AG04450 (cell line): ENCODE measurements around the gene SRP19. TPM values are rescaled to one million over a fixed set of nuclear protein-coding genes. Genes with fewer than 3 reads are reported as not detected.

Source experiments
- CTCF ChIA-PET: fragments of 300-600, 350-600 bp; formaldehyde crosslinking; extraction: SDS; loops from one replicate; lab custom pipeline; 2022; ENCODE audit warnings: antibody characterized with exemption, inconsistent platforms; lab: Charles Lee
- POLR2A ChIA-PET: fragments of 350-600 bp; formaldehyde crosslinking; extraction: SDS; loops from one replicate; lab custom pipeline; 2021; ENCODE audit warnings: antibody characterized with exemption, inconsistent platforms; lab: Yijun Ruan, JAX
- DNase-seq: peaks from one replicate; pipeline ENCODE4 v3.0.0-alpha.2; 2011; ENCODE audit warnings: low read depth, low spot score
- H3K27ac ChIP-seq: one replicate; pipeline ENCODE4 v1.5.1; 2012; ENCODE audit warnings: low read depth, low read length, control low read depth
- H3K27me3 ChIP-seq: one replicate; pipeline ENCODE4 v1.6.0; 2012; ENCODE audit warnings: low read length; ENCODE audit not compliant: control insufficient read depth, insufficient read depth
- H3K4me3 ChIP-seq: 2 replicates; pipeline ENCODE4 v1.5.1; 2011; ENCODE audit warnings: mild to moderate bottlenecking, low read depth, low read length, control low read depth
- H3K9me3 ChIP-seq: 2 replicates; pipeline ENCODE4 v1.5.1; 2012; ENCODE audit warnings: low read length; ENCODE audit not compliant: control insufficient read depth, insufficient read depth
- polyA plus RNA-seq: library from polyadenylated mRNA; depleted of rRNA; stranded (reverse); fragments of >200 nt; gene quantifications from 2 replicates; pipeline ENCODE4 v1.2.3, GENCODE V29; 2011
- TF ChIP-seq, protein P1 (sequence below): IDR thresholded peaks from 2 replicates; pipeline ENCODE4 v1.5.1; 2011; ENCODE audit warnings: low read depth, low read length, control low read depth, inconsistent platforms

SRP19 gene
- polyA plus RNA-seq, 1 experiment, result 149 TPM

DNA sequence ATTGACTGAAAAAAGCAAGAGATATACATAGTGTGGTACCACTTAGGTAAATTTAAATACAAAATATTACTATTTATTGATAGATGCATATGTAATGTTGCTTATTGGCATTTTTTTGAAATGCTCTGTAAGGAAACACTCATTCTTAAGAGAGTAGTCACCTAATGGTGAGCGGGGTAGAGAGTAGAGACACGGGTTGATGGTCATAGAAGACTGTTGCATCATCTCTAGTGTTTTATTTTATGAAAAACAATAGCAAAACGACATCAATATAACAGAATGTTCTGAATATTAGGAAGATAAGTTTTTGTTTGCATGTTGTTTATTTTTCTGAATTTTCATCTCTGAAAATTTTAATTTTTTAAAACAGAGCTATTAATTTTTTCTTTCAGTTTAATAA is 4.0 kb downstream of the SRP19 start:
- Histone ChIP-seq H3K27ac (no peak overlapping the region), H3K4me3 (no peak overlapping the region), H3K27me3 (no peaks in the 10 kb centered on the region), H3K9me3 (no peaks in the 10 kb centered on the region; the same call in 1 of the 2 replicates)
- DNase-seq, result no peak
- TF ChIP-seq, protein P1, sequence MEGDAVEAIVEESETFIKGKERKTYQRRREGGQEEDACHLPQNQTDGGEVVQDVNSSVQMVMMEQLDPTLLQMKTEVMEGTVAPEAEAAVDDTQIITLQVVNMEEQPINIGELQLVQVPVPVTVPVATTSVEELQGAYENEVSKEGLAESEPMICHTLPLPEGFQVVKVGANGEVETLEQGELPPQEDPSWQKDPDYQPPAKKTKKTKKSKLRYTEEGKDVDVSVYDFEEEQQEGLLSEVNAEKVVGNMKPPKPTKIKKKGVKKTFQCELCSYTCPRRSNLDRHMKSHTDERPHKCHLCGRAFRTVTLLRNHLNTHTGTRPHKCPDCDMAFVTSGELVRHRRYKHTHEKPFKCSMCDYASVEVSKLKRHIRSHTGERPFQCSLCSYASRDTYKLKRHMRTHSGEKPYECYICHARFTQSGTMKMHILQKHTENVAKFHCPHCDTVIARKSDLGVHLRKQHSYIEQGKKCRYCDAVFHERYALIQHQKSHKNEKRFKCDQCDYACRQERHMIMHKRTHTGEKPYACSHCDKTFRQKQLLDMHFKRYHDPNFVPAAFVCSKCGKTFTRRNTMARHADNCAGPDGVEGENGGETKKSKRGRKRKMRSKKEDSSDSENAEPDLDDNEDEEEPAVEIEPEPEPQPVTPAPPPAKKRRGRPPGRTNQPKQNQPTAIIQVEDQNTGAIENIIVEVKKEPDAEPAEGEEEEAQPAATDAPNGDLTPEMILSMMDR, result no peak
- POLR2A ChIA-PET, result no interaction called here
- CTCF ChIA-PET, result interaction anchor here (0.8 to 2.6 kb wide), 2 partner anchors 17 to 314 kb away, joined by 3 to 10 read pairs; no protein-coding TSS in a partner anchor

DNA sequence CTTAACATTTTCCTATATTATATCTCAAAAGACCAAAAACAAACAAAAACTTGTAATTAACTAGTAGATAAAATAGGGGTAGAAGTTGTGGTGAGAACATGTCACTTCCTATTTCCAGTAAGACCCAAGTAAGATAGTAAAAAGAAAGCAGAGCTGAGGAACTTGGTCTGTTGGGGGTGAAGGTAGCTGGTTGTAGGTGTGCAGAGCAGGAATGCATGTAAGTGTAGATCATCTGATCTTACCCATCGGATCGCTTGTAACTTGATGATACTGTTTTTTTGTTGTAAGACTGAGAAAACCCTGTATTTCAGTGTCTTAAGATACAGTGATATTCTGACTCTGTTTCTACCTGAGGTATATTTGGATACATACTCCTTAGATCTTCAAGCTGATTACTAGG is 5.7 kb downstream of the SRP19 start:
- Histone ChIP-seq H3K27me3 (no peaks in the 10 kb centered on the region), H3K27ac (no peak overlapping the region), H3K4me3 (no peak overlapping the region), H3K9me3 (no peaks in the 10 kb centered on the region)
- no peak for DNase-seq
- TF ChIP-seq, protein P1, result no peak
- POLR2A ChIA-PET, result no interaction called here
- CTCF ChIA-PET, result interaction anchor here (0.7 to 0.9 kb wide), 2 partner anchors 316 to 741 kb away, joined by 3 to 6 read pairs; no protein-coding TSS in a partner anchor

DNA sequence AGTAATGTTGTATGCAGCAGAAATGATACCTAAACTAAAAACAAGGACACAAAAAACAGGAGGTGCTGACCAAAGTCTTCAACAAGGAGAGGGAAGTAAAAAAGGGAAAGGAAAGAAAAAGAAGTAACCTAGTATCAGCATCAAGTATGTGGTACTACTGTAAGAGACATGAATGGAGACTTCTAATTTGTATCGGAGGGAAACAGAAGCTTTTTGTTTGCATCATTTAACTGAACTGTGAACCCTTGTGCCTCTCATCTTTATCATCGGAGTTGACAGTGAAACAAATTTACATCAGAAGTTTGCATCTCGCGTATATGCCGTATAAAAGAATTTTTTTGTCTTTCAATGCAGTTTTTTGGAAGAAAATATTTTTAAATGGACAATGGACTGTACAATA is 6.3 kb downstream of the SRP19 start:
- no peak overlapping the region for H3K27ac ChIP-seq
- ChIA-PET CTCF (interaction anchor here (0.9 kb wide), 1 partner anchor 316 kb away, joined by 3 read pairs; no protein-coding TSS in a partner anchor), POLR2A (no interaction called here)
- H3K9me3 ChIP-seq, result no peaks in the 10 kb centered on the region
- TF ChIP-seq, protein P1, result no peak
- H3K27me3 ChIP-seq, result no peaks in the 10 kb centered on the region
- no peak overlapping the region for H3K4me3 ChIP-seq
- no peak for DNase-seq

DNA sequence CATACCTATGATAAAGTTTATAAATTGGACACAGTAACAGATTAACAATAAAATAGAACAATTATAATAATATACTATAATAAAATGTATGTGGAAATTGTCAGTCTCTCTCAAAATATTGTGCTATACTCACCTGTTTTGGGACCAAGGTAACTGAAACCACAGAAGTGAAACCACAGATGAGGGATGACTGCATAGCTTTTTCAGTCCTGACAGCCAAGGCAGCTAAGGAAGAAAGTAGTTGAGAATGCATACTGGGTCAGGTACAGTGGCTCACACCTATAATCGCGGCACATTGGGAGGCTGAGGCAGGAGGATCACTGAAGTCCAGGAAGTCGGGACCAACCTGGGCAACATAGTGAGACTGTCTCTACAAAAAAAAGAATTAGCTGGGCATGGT is 8.9 kb downstream of the SRP19 start:
- CTCF ChIA-PET, result interaction anchor here (1.1 kb wide), 1 partner anchor 22 kb away, joined by 3 read pairs; no protein-coding TSS in a partner anchor
- Histone ChIP-seq H3K9me3 (no peaks in the 10 kb centered on the region), H3K27me3 (no peaks in the 10 kb centered on the region), H3K27ac (no peak overlapping the region), H3K4me3 (no peak overlapping the region)
- TF ChIP-seq, protein P1, result no peak
- POLR2A ChIA-PET, result interaction anchor here (1.3 kb wide), 1 partner anchor 9 kb away, joined by 4 read pairs; the partner anchor contains the start of gene SRP19
- no peak for DNase-seq

DNA sequence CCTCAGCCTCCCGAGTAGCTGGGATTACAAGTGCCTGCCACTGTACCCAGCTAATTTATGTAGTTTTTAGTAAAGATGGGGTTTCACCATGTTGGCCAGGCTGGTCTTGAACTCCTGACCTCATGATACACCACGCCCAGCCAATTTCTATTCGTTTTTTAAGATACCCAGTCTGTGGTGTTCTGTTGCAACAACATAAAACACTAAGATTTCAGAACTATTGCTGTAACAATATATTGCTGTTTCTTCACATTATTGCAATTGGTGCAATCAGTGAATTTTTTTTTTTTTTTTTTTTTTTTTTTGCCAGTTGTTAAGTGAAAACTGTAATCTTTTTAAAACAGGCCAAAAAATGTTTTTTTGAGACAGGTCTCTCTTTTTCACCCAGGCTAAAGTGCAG is 9.9 kb downstream of the SRP19 start:
- TF ChIP-seq, protein P1, result no peak
- Histone ChIP-seq H3K27ac (no peak overlapping the region), H3K4me3 (no peak overlapping the region), H3K27me3 (no peaks in the 10 kb centered on the region), H3K9me3 (no peaks in the 10 kb centered on the region)
- ChIA-PET CTCF (interaction anchor here (1.1 kb wide), 1 partner anchor 23 kb away, joined by 3 read pairs; no protein-coding TSS in a partner anchor), POLR2A (interaction anchor here (1.3 kb wide), 1 partner anchor 10 kb away, joined by 4 read pairs; the partner anchor contains the start of gene SRP19)
- DNase-seq, result no peak
